HG02981 (cell line): ENCODE measurements around the gene PMS1.
"Not testable (repeated sequence)": the region's sequence is repeated elsewhere in the genome, so short reads cannot be mapped to it uniquely, and the experiment has no call there.

ENCODE experiments used
- ATAC-seq: cut with Tn5 transposase; IDR thresholded peaks from one replicate; pipeline ENCODE4 v1.9.1; 2021; ENCODE audit warnings: mild to moderate bottlenecking, moderate library complexity; ENCODE audit not compliant: unreplicated experiment

Gene PMS1

GRCh38 chr2:189860161-189860560, 75.9 kb downstream of the PMS1 start:
- no peak for ATAC-seq

GRCh38 chr2:189862751-189863150, 78.5 kb downstream of the PMS1 start:
- no peak for ATAC-seq

GRCh38 chr2:189865826-189866225, 81.6 kb downstream of the PMS1 start:
- ATAC-seq: no peak

- ATAC-seq: no peak
These were observed 82.0 kb downstream of the PMS1 start for GRCh38 chr2:189866296-189866695.

- no peak for ATAC-seq
These were observed 84.6 kb downstream of the PMS1 start for GRCh38 chr2:189868896-189869295.

- no peak for ATAC-seq
These were observed 86.3 kb downstream of the PMS1 start for GRCh38 chr2:189870381-189871085.

GRCh38 chr2:189873696-189874095, 89.4 kb downstream of the PMS1 start:
- ATAC-seq: no peak

GRCh38 chr2:189874586-189875320, 90.5 kb downstream of the PMS1 start:
- no peak for ATAC-seq

GRCh38 chr2:189876271-189876670, 92.0 kb downstream of the PMS1 start:
- ATAC-seq: no peak

- no peak for ATAC-seq
These were observed 95.4 kb downstream of the PMS1 start for GRCh38 chr2:189879716-189880081.

- no peak for ATAC-seq
These were observed 96.2 kb downstream of the PMS1 start for GRCh38 chr2:189880429-189880828.

- no peak for ATAC-seq
These were observed 96.7 kb downstream of the PMS1 start for GRCh38 chr2:189880832-189881492.

GRCh38 chr2:189885368-189885767, 101.1 kb downstream of the PMS1 start:
- ATAC-seq: no peak

- ATAC-seq: not testable (repeated sequence)
These were observed 108.5 kb downstream of the PMS1 start for GRCh38 chr2:189892546-189893294.

GRCh38 chr2:189896809-189897208, 112.6 kb downstream of the PMS1 start:
- ATAC-seq: no peak

GRCh38 chr2:189899101-189899500, 114.9 kb downstream of the PMS1 start:
- no peak for ATAC-seq

GRCh38 chr2:189900726-189901125, 116.5 kb downstream of the PMS1 start:
- ATAC-seq: no peak

- no peak for ATAC-seq
These were observed 117.4 kb downstream of the PMS1 start for GRCh38 chr2:189901664-189902063.

GRCh38 chr2:189913821-189914220, 129.6 kb downstream of the PMS1 start:
- ATAC-seq: no peak

GRCh38 chr2:189916651-189917050, 132.4 kb downstream of the PMS1 start:
- ATAC-seq: no peak
